Globus pallidus (tissue), 1 donor: ENCODE results near the gene ZNF469.
"Not testable (repeated sequence)": the region's sequence is repeated elsewhere in the genome, so short reads cannot be mapped to it uniquely, and the experiment has no call there.

Experiments used
- DNase-seq: peaks from one replicate; pipeline ENCODE4 v3.0.0-alpha.2; 2015; ENCODE audit warnings: low spot score

ZNF469 gene

DNA sequence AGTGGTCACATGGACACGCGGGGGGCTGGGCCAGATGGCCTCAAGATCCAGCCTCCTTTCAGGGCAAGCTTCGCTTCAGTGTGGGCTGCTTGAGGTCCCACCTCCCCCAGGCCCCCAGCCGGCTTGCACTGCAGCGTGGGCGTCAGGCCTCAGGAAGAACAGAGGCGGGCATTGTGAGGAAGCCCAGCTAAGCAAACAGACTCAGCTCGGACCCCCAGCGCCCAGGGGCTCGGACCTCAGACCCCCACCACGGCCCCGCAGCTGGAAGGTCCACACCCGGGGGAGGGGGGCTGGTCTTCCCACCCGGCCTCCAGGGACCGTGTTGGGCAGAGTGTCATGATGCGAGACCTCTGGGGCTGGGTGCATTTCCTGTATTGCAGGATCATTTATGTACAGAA lies 24.7 kb upstream of the ZNF469 start:
- DNase-seq = no peak

DNA sequence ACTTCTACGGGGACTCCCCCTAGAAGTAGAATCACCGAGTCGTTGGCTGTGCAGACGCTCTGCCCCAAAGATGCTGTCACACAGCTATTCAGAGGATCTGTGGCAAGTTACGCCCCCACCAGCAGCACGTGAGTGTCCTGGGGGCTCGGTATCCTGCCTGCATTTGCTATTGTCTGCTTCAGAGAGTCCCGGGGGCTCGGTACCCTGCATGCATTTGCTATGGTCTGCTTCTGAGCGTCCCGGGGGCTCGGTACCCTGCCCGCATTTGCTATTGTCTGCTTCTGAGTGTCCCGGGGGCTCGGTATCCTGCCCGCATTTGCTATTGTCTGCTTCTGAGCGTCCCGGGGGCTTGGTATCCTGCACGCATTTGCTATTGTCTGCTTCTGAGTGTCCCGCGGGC lies 23.8 kb upstream of the ZNF469 start:
- no peak for DNase-seq

GRCh38 chr16:88360401-88360800 lies 22.4 kb upstream of the ZNF469 start:
- not testable (repeated sequence) for DNase-seq

DNA sequence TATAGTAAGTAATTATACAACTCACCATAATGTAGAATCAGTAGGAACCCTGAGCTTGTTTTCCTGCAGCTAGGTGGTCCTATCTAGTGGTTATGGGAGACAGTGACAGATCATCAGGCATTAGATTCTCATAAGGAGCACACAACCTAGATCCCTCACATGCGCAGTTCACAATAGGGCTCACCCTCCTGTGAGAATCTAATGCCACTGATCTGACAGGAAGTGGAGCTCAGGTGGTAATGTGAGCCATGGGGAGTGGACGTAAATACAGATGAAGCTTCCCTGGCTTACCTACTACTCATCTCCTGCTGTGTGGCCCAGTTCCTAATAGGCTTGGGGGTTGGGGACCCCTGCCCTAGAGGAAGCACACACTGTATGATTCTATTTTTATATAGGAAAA lies 21.8 kb upstream of the ZNF469 start:
- DNase-seq = no peak

DNA sequence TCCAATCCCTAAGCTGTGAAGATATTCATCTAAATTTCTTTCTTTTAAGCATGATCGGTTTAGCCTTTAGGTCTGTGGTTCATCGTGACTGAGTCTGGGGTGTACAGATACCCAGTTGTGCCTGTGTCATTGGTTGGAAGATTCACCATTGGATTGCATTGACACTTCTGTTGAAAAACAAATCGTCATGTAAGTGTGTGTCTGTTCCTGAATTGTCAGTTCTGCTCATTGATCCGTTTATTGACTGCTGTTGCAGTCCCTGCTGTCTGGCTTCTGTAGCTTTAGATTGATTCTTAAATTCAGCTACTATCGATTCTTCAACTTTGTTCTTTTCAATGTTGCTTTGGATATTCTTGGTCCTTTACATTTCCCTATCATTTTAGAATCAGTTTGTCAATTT lies 21.0 kb upstream of the ZNF469 start:
- no peak for DNase-seq

DNA sequence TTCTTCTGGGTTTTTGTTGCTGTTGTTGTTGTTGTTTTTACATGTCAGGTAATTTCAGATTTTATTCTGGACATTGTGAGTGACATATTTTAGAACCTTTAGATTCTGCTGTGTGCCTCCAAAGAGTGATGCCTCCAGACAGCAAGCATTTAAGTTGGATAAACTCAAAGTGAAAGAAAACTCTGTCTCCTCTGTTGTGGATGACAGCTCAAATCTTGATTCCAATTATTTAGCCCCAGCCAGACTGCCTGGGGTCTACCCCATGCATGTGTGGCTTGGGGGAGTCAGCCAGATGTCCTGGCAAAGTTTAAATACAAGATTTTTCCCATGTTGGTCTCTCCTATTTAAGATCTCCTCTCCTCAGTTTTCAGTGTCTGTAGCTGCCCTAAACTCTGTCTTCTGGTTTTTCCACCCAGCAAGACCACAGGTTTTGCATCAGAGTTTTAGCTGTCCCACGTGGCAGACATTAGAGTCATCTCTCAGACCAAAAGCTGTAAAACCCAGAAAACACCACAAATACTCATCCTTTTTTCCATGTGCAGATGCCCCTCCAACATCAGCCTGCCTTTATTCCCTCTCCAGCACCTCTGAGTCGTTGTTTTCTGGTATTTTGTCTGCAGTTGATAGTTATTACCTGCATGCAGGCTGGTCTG lies 19.4 kb upstream of the ZNF469 start:
- DNase-seq = no peak

DNA sequence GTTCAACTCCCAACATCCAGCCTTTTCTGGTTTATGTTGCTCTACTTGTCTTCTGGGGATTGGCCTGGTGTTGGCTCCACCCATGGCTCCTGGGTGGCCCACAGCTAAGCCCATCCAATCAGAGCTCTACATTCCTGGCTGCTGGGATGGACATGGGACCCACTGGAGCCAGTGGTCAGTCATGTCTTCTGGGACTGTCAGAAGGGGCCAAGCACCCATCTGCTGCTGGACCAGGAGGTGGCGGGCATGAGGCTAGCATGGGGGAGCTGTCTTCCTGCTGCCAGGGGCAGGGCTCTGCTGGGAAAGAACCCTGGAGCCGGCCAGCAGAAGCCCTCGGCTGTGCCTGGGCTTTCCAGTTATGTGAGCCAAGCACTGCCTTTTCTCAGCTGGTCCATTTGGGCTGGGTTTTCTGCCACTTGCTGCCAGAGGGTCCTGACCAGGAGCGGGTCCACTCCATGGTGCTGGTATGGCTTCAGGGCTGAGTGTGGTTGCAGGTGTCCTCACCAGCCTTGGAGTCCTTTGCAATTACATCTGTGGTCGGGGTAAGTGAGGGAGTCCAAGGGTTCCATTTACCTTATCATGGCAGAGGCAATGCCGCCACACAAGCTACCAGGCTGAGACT lies 17.4 kb upstream of the ZNF469 start:
- no peak for DNase-seq

DNA sequence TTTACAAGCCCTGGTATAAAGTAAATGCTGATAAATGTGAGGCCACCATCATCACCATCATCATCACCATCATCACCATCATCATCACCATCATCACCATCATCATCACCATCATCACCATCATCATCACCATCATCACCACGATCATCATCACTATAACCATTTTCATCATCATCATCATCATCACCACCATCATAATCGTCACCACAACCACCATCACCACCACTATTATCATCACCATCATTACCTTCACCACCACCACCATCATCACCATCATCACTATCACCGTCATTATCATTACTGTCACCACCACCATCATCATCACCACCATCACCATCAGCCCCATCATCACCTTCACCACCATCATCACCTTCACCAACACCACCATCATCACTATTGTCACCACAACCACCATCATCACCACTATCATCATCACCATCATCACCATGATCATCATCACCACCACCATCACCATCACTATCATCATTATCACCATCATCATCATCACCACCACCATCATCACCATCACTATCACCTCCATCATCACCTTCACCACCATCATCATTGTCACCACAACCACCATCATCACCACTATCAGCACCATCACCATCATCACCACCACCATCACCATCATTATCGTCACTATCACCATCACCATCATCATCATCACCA lies 16.6 kb upstream of the ZNF469 start:
- DNase-seq = no peak

GRCh38 chr16:88366704-88367047 lies 16.1 kb upstream of the ZNF469 start:
- no peak for DNase-seq

DNA sequence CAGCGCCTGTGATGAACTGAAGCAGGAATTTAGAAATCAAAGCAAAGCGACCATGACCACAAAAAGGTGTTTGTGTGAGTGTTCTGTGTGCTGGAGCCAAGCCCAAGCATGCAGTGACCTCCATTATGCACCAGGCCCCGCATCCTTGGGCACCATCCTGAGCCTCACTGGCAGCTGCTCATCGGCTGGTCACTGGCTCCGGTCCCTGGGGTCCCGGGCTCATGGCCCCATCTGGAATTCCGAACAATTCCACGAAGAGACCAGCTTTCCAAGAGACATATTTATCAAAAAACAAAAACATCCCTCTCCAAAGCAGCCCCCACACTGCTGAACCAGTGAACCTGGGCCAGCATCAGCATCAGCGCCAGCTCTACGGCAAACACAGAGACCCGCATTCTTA lies 15.2 kb upstream of the ZNF469 start:
- DNase-seq = no peak

- DNase-seq = no peak
Measured at GRCh38 chr16:88368036-88368435, 14.7 kb upstream of the ZNF469 start.

- no peak for DNase-seq
Measured at GRCh38 chr16:88368994-88369393, 13.8 kb upstream of the ZNF469 start.

DNA sequence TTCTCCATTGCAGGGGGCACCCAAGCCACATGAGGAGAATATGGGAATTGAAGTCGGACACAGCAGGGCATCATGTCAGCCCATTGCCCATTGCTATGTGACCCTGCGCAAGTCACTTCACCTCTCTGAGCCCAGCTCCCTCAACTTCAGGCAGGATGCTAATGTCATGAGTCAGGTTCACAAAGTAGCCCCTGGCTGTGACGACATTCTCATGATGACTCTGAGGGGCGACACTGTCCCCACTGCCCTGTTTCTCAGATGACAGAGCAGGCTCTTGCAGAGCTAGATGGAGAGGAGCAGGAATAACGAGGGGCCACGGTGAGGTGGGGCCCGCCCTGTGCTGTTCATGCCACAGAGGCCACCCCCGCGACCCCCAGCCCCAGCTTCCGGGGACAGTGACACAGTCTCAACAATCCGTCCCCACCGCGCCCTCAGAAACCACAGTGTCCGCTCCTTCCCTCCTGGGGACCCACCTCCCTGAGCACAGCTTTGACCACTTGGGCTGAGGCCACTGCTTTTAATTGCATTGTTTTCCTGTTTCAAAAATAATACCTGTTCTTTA lies 13.2 kb upstream of the ZNF469 start:
- DNase-seq = no peak

GRCh38 chr16:88370365-88370764 lies 12.4 kb upstream of the ZNF469 start:
- DNase-seq = no peak

DNA sequence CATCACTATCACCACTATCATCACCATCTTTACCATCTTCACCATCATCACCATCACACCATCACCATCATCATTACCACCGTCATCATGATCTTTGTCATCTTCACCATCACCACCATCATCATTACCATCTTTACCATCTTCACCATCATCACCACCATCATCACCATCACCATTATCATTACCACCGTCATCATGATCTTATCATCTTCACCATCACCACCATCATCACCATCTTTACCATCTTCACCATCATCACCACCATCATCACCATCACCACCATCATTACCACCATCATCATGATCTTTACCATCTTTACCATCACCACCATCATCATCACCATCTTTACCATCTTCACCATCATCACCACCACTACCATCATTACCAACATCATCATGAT lies 10.2 kb upstream of the ZNF469 start:
- DNase-seq = no peak

DNA sequence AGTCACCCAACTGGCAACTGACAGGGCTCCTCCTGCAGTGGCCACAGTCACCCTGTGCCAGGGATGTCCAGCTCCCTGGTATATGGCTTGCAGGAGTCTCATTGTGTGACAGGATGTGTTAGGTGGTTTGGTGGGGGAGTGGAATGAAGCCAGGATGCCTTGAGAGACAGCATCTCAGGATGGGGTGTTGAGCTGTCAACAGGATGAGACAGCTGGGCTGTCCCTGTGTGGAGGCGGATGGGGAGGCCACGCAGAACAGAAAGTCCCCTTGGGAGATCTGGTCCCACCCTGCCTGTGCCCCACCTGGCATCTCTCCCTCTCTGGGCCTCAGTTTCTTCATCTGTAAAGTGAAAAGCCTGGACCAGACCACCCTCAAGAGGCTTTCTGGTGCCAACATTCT lies 9.5 kb upstream of the ZNF469 start:
- no peak for DNase-seq

GRCh38 chr16:88373927-88374492 lies 8.7 kb upstream of the ZNF469 start:
- no peak for DNase-seq

DNA sequence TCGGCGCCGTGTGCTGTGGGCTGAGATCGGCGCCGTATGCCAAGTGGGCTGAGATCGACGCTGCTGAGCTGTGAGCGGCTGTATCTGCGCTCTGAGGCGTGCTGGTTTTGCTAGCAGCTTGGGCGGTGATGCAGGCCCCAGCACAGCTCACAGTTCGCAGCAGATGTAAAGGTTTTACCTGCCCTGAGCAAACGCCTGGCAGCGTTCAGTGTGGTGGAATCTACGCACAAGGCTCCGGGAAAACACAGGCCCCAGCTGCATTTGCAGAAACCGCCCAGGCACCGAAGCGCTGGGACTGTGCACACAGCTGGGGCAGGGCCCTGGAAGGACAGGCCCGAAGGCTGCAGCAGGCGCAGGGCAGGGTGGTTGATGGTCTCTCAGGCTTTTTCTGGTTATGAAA lies 8.0 kb upstream of the ZNF469 start:
- DNase-seq = no peak

- DNase-seq = no peak
Measured at GRCh38 chr16:88375236-88375975, 7.4 kb upstream of the ZNF469 start.

DNA sequence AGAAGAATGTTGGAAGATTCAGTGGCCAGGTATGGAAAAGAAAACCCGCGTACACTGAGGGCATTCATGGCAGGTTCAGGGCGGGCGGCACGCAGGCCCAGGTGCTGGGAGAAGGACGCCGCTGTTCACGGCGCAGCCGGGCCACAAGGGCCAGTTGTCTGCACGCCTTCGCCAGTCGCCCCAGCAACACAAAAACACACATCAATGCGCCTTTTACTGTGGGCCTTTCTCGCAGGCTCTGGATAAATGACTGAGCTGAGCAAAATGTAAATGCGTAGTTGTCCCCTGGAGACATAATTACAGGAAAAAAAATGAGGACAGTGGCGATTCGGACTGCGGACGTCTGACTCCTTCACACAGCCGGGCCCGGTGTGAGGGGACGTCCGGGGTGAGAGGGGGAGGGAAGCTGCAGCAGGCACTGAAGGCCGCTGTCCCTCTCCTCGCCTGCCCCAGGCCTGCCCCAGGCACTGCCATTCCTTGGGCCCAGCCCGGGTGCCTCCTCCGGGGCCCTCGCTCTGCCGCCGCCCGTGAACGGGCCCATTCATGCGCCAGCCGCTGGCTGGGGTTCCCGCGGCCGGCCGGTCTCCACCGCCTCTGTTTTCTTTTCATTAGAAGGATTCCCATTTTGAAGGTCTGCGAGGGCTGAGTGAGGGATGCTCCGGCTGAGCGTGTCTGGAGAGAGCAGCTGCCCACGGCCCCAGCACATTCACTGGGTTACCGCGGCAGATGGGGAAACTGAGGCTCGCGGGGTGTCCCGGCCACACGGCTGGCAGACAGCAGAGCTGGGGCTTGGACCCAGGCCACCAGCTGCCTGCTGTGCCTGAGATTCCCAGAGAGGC lies 6.5 kb upstream of the ZNF469 start:
- DNase-seq = peak; percentile 68
